HepG2 (cell line): ENCODE results near the gene PTTG1. TPM values are rescaled to one million over a fixed set of nuclear protein-coding genes. Genes with fewer than 3 reads are reported as not detected.
A peak's percentile ranks its signal among the peaks of the same experiment; 100 is the strongest.

Experiments used
- ATAC-seq: fragments of 200-7000 bp; cut with Tn5 transposase; 3 replicates; pipeline ENCODE4 v1.9.1; 2020; ENCODE audit warnings: mild to moderate bottlenecking, moderate library complexity
- BruUV-seq: library from RNA; stranded (reverse); fragments of 400-500 nt; replicated peaks from 2 replicates; lab custom pipeline; 2021; lab: Mats Ljungman, UMichigan
- CTCF ChIA-PET: fragments of 300-600 bp; formaldehyde crosslinking; extraction: SDS; loops from one replicate; lab custom pipeline; 2021; ENCODE audit warnings: low total read pairs, inconsistent platforms, low intra/inter-chr PET ratio; lab: Yijun Ruan, JAX
- POLR2A ChIA-PET: fragments of 350-600 bp; sonication (Branson Sonifier 250); formaldehyde crosslinking; loops from one replicate; lab custom pipeline; 2020; ENCODE audit warnings: antibody characterized with exemption, inconsistent platforms; lab: Yijun Ruan, JAX
- DNase-seq: peaks from one replicate; pipeline ENCODE4 v3.0.0-alpha.2; 2015; ENCODE audit warnings: low spot score
- FAIRE-seq: peaks from 3 replicates; lab custom pipeline; 2011; peaks lifted over from hg19 to GRCh38; lab: Jason Lieb, UNC
- H2AFZ ChIP-seq: one replicate; pipeline ENCODE4 v1.6.1; 2011; ENCODE audit warnings: low read length, inconsistent platforms
- H3K27ac ChIP-seq: fragments of 300-600 bp; 3 replicates; pipeline ENCODE4 v1.8.0; 2011; ENCODE audit warnings: mixed run types, mild to moderate bottlenecking, mixed read lengths, low read length, inconsistent platforms; ENCODE audit not compliant: insufficient read depth; ENCODE audit errors: extremely low read length
- H3K27me3 ChIP-seq, 2 experiments: fragments of 200-600 bp in 1 of 2; 2 replicates in 1 of 2; 3 replicates in 1 of 2; pipeline versions ENCODE4 v1.6.0 to v1.8.0; 2011; ENCODE audit warnings: low read length in 2 of 2, mild to moderate bottlenecking in 2 of 2, moderate library complexity in 2 of 2, inconsistent platforms in 1 of 2; ENCODE audit not compliant: insufficient read depth in 2 of 2, control insufficient read depth in 1 of 2
- H3K36me3 ChIP-seq, 2 experiments: fragments of 200-600 bp in 1 of 2; replicated peaks in 1 of 2; 2 replicates in 1 of 2; 3 replicates in 1 of 2; pipeline versions ENCODE4 v1.5.1 to v1.8.0; 2011; ENCODE audit warnings: low read length in 2 of 2, inconsistent platforms in 1 of 2; ENCODE audit not compliant: insufficient read depth in 2 of 2, control insufficient read depth in 1 of 2
- H3K4me1 ChIP-seq: 2 replicates; pipeline ENCODE4 v1.5.1; 2012; ENCODE audit warnings: low read length, inconsistent platforms; ENCODE audit not compliant: insufficient read depth
- H3K4me2 ChIP-seq: 2 replicates; pipeline ENCODE4 v1.6.0; 2011; ENCODE audit warnings: low read depth, low read length, inconsistent platforms
- H3K4me3 ChIP-seq, 3 experiments: fragments of 200-600 bp in 1 of 3; sonication (generic), shearing (Covaris generic) in 1 of 3; replicated peaks in 1 of 3; 2 replicates each; pipeline ENCODE4 v1.5.1; 2011 to 2016; ENCODE audit warnings: low read length in 3 of 3, inconsistent platforms in 2 of 3, low read depth in 2 of 3, mild to moderate bottlenecking in 2 of 3, control low read depth in 1 of 3, mixed read lengths in 1 of 3; ENCODE audit not compliant: insufficient read depth in 1 of 3
- H3K79me2 ChIP-seq: one replicate; pipeline ENCODE4 v1.6.1; 2011; ENCODE audit warnings: low read length, inconsistent platforms; ENCODE audit not compliant: insufficient read depth
- H3K9ac ChIP-seq: 2 replicates; pipeline ENCODE4 v1.6.0; 2011; ENCODE audit warnings: mild to moderate bottlenecking, low read depth, low read length, inconsistent platforms; ENCODE audit not compliant: insufficient read depth
- H3K9me3 ChIP-seq: 2 replicates; pipeline ENCODE4 v1.5.1; 2012; ENCODE audit warnings: mild to moderate bottlenecking, low read length
- H4K20me1 ChIP-seq: 2 replicates; pipeline ENCODE4 v1.6.0; 2011; ENCODE audit warnings: inconsistent platforms, mild to moderate bottlenecking, low read length, moderate library complexity; ENCODE audit not compliant: insufficient read depth
- FLYWCH1 ChIP-seq: sonication (generic); formaldehyde crosslinking; IDR thresholded peaks from 2 replicates; pipeline ENCODE4 v1.8.1; 2023; ENCODE audit warnings: mild to moderate bottlenecking, missing genetic modification reagents
- GATAD1 ChIP-seq: IDR thresholded peaks from 2 replicates; pipeline ENCODE4 v1.6.1; 2016; ENCODE audit warnings: missing genetic modification reagents, missing compliant biosample characterization
- HNF4G ChIP-seq, 2 experiments: sonication (generic) in 1 of 2; formaldehyde crosslinking in 1 of 2; IDR thresholded peaks; 2 replicates each; pipeline versions ENCODE4 v1.4.0 to v1.6.1; 2011 to 2020; ENCODE audit warnings: borderline replicate concordance in 2 of 2, low read depth in 2 of 2, mild to moderate bottlenecking in 2 of 2, low read length in 1 of 2, missing genetic modification reagents in 1 of 2, moderate library complexity in 1 of 2
- KAT8 ChIP-seq: IDR thresholded peaks from 2 replicates; pipeline ENCODE4 v1.6.1; 2016; ENCODE audit warnings: missing genetic modification reagents, missing compliant biosample characterization
- MLLT10 ChIP-seq: sonication (generic); formaldehyde crosslinking; IDR thresholded peaks from 2 replicates; pipeline ENCODE4 v1.4.0; 2020; ENCODE audit warnings: missing genetic modification reagents
- ZBTB20 ChIP-seq: sonication (generic); formaldehyde crosslinking; IDR thresholded peaks from 2 replicates; pipeline ENCODE4 v1.8.1; 2023; ENCODE audit warnings: missing genetic modification reagents, low read depth, mild to moderate bottlenecking, borderline replicate concordance
- ZFX ChIP-seq: sonication (generic); formaldehyde crosslinking; IDR thresholded peaks from 2 replicates; pipeline ENCODE4 v1.4.0; 2020; ENCODE audit warnings: mild to moderate bottlenecking, low read depth, missing genetic modification reagents, moderate library complexity
- ZMYM2 ChIP-seq: sonication (generic); formaldehyde crosslinking; IDR thresholded peaks from 2 replicates; pipeline ENCODE4 v1.8.0; 2022; ENCODE audit warnings: mild to moderate bottlenecking, missing genetic modification reagents
- ZNF136 ChIP-seq: sonication (generic); formaldehyde crosslinking; IDR thresholded peaks from 2 replicates; pipeline ENCODE4 v1.8.1; 2022; ENCODE audit warnings: low read depth, mild to moderate bottlenecking, moderate library complexity, missing genetic modification reagents
- ZNF260 ChIP-seq: sonication (generic); formaldehyde crosslinking; IDR thresholded peaks from 2 replicates; pipeline ENCODE4 v1.4.0; 2020; ENCODE audit warnings: missing genetic modification reagents, low read depth, mild to moderate bottlenecking, borderline replicate concordance
- ZNF569 ChIP-seq: sonication (generic); formaldehyde crosslinking; IDR thresholded peaks from 2 replicates; pipeline ENCODE4 v1.5.0; 2020; ENCODE audit warnings: mild to moderate bottlenecking, missing genetic modification reagents, moderate library complexity, borderline replicate concordance
- WGBS: methylation state at CpG from one replicate; pipeline ENCODE4 v1.1.6; 2017; ENCODE audit warnings: low lambda C conversion rate; 5-methylcytosine and 5-hydroxymethylcytosine counted together
- in situ Hi-C: cut with HindIII; loops from 2 replicates; pipeline ENCODE4 v1.10.0; 2017; ENCODE audit warnings: low pct_unique_long_range_greater_than_20kb; ENCODE audit not compliant: extremely low pct_ligation_motif_present
- intact Hi-C: fragments of 100-400 bp; cut with micrococcal nuclease; formaldehyde crosslinking; loops from one replicate; pipeline ENCODE4 v1.10.0; 2022; ENCODE audit not compliant: unreplicated experiment
- polyA plus RNA-seq, 8 experiments: library from polyadenylated mRNA; depleted of rRNA in 3 of 8; stranded (reverse) in 7 of 8; unstranded in 1 of 8; fragments of >200 nt; fragmentation: Illumina TruSeq in 4 of 8; extraction: Trizol in 4 of 8; gene quantifications; 2 replicates each; pipeline versions ENCODE4 v1.2.1 to v1.2.3, GENCODE V29; 2011 to 2016; ENCODE audit warnings: low read depth in 4 of 8, missing spikeins in 1 of 8, mixed read lengths in 1 of 8; ENCODE audit not compliant: insufficient read depth in 1 of 8
- total RNA-seq, 5 experiments: library from RNA; depleted of rRNA; stranded (reverse); fragments of >200 nt; fragmentation: Illumina TruSeq; extraction: Trizol; gene quantifications; 2 replicates each; pipeline ENCODE4 v1.2.3, GENCODE V29; 2016; ENCODE audit warnings: low read depth in 1 of 5
- TF ChIP-seq, protein P1 (sequence below): sonication (generic); formaldehyde crosslinking; IDR thresholded peaks from 2 replicates; pipeline ENCODE4 v1.4.0; 2020; ENCODE audit warnings: missing genetic modification reagents
- TF ChIP-seq, protein P2 (sequence below): sonication (generic); formaldehyde crosslinking; IDR thresholded peaks from 2 replicates; pipeline ENCODE4 v1.9.0; 2021; ENCODE audit warnings: missing genetic modification reagents, borderline replicate concordance

The PTTG1 gene
- total and polyA plus RNA-seq, 2 of the 13 experiments (the other 11 are each of a cell fraction or from before 2014, with no cell fraction given), result 102 to 161 TPM

- no peak for DNase-seq
- H3K9me3 ChIP-seq, result no peaks in the 10 kb centered on the region
- intact Hi-C loops, result loop anchor here (10.0 kb wide), 1 partner anchor 420 kb away; no protein-coding TSS in a partner anchor
- H3K27ac ChIP-seq, result peak overlapping the region; percentile 56
- peak overlapping the region; percentile 70 for H3K4me2 ChIP-seq
- H3K4me1 ChIP-seq, result peaks cover 68% of the 10 kb centered on the region
- BruUV-seq, result no TSS peak
- ATAC-seq, result no peak
- H3K27me3 ChIP-seq, result no peaks in the 10 kb centered on the region; a peak in 1 of 5 replicates
- 20% methylated on average over 4 of the region's 4 CpGs for WGBS
- no peak for FAIRE-seq
- ChIA-PET CTCF (no interaction called here), POLR2A (interaction anchor here (1.2 to 1.4 kb wide), 3 partner anchors 10 to 26 kb away, joined by 3 to 5 read pairs (median 4); no protein-coding TSS in a partner anchor)
- TF ChIP-seq, protein P1, sequence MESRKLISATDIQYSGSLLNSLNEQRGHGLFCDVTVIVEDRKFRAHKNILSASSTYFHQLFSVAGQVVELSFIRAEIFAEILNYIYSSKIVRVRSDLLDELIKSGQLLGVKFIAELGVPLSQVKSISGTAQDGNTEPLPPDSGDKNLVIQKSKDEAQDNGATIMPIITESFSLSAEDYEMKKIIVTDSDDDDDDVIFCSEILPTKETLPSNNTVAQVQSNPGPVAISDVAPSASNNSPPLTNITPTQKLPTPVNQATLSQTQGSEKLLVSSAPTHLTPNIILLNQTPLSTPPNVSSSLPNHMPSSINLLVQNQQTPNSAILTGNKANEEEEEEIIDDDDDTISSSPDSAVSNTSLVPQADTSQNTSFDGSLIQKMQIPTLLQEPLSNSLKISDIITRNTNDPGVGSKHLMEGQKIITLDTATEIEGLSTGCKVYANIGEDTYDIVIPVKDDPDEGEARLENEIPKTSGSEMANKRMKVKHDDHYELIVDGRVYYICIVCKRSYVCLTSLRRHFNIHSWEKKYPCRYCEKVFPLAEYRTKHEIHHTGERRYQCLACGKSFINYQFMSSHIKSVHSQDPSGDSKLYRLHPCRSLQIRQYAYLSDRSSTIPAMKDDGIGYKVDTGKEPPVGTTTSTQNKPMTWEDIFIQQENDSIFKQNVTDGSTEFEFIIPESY (CRISPR knock-in tag), result no peak
- TF ChIP-seq ZNF136 (no peak), FLYWCH1 (no peak), ZNF569 (no peak), ZFX (0 out of 2 replicates have a peak, but pooled peaks have one; percentile 2), HNF4G (IDR thresholded peaks at IDR 0.05; ENCODE audit: borderline replicate concordance, low read depth, low read length) (0 out of 2 replicates have a peak, but pooled peaks have one; percentile 13), HNF4G (CRISPR knock-in tag; IDR thresholded peaks at IDR 0.05; ENCODE audit: borderline replicate concordance, low read depth) (no peak), KAT8 (CRISPR knock-in tag) (no peak), MLLT10 (CRISPR knock-in tag) (no peak), GATAD1 (no peak), ZBTB20 (no peak), ZMYM2 (CRISPR knock-in tag) (no peak), ZNF260 (no peak)
- TF ChIP-seq, protein P2, sequence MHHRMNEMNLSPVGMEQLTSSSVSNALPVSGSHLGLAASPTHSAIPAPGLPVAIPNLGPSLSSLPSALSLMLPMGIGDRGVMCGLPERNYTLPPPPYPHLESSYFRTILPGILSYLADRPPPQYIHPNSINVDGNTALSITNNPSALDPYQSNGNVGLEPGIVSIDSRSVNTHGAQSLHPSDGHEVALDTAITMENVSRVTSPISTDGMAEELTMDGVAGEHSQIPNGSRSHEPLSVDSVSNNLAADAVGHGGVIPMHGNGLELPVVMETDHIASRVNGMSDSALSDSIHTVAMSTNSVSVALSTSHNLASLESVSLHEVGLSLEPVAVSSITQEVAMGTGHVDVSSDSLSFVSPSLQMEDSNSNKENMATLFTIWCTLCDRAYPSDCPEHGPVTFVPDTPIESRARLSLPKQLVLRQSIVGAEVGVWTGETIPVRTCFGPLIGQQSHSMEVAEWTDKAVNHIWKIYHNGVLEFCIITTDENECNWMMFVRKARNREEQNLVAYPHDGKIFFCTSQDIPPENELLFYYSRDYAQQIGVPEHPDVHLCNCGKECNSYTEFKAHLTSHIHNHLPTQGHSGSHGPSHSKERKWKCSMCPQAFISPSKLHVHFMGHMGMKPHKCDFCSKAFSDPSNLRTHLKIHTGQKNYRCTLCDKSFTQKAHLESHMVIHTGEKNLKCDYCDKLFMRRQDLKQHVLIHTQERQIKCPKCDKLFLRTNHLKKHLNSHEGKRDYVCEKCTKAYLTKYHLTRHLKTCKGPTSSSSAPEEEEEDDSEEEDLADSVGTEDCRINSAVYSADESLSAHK (CRISPR knock-in tag), result no peak
- no peaks in the 10 kb centered on the region for H4K20me1 ChIP-seq
- H3K36me3 ChIP-seq, result no peaks in the 10 kb centered on the region
- peak overlapping the region in 1 of 3 experiments; percentile 16; a peak in 1 of 6 replicates for H3K4me3 ChIP-seq
- no peak overlapping the region for H3K9ac ChIP-seq
- in situ Hi-C loops, result no loop called here
- peaks cover 16% of the 10 kb centered on the region for H3K79me2 ChIP-seq
- H2AFZ ChIP-seq, result no peak overlapping the region
These were observed 42.8 kb downstream of the PTTG1 start for GRCh38 chr5:160464466-160464797.
